Loucy (cell line): ENCODE measurements around the gene BPIFB1.

ENCODE experiments used
- H2AFZ ChIP-seq: fragments of 200-600 bp; sonication (generic); 2 replicates; pipeline ENCODE4 v1.6.0; 2016; ENCODE audit warnings: antibody characterized with exemption, mild to moderate bottlenecking, low read length, moderate library complexity
- H3F3A ChIP-seq: fragments of 200-600 bp; 2 replicates; pipeline ENCODE4 v1.6.0; 2016; ENCODE audit warnings: antibody characterized with exemption, low read depth, mild to moderate bottlenecking
- H3K27me3 ChIP-seq: fragments of 200-600 bp; sonication (generic); 2 replicates; pipeline ENCODE4 v1.6.1; 2014; ENCODE audit warnings: low read length, mild to moderate bottlenecking; ENCODE audit not compliant: insufficient read depth, poor library complexity, severe bottlenecking
- H3K36me3 ChIP-seq: fragments of 200-600 bp; sonication (generic); 2 replicates; pipeline ENCODE4 v1.6.1; 2016; ENCODE audit warnings: low read length; ENCODE audit not compliant: insufficient read depth
- H3K4me1 ChIP-seq: fragments of 200-600 bp; sonication (generic); 2 replicates; pipeline ENCODE4 v1.5.1; 2014; ENCODE audit warnings: low read length, mild to moderate bottlenecking; ENCODE audit not compliant: insufficient read depth, poor library complexity, severe bottlenecking
- H3K4me2 ChIP-seq: fragments of 200-600 bp; sonication (generic); 2 replicates; pipeline ENCODE4 v1.6.0; 2014; ENCODE audit warnings: antibody characterized with exemption, low read length, low read depth, mild to moderate bottlenecking; ENCODE audit not compliant: poor library complexity, severe bottlenecking
- H3K4me3 ChIP-seq: fragments of 200-600 bp; sonication (generic); 2 replicates; pipeline ENCODE4 v1.5.1; 2014; ENCODE audit warnings: low read length, mild to moderate bottlenecking, mixed read lengths; ENCODE audit not compliant: poor library complexity, severe bottlenecking
- H3K79me2 ChIP-seq: fragments of 200-600 bp; sonication (generic); 2 replicates; pipeline ENCODE4 v1.6.1; 2014; ENCODE audit warnings: low read length; ENCODE audit not compliant: insufficient read depth
- H3K9ac ChIP-seq: fragments of 200-600 bp; sonication (generic); 2 replicates; pipeline ENCODE4 v1.6.0; 2014; ENCODE audit warnings: mild to moderate bottlenecking, low read depth, low read length, moderate library complexity; ENCODE audit not compliant: poor library complexity, severe bottlenecking
- H3K9me2 ChIP-seq: fragments of 200-600 bp; sonication (generic); replicated peaks from 2 replicates; pipeline ENCODE4 v1.6.1; 2016; ENCODE audit warnings: low read depth, low read length, mixed read lengths
- H3K9me3 ChIP-seq: fragments of 200-600 bp; sonication (generic); 2 replicates; pipeline ENCODE4 v1.6.1; 2014; ENCODE audit warnings: mild to moderate bottlenecking, antibody characterized with exemption, low read length, low read depth; ENCODE audit not compliant: insufficient read depth
- H4K20me1 ChIP-seq: fragments of 200-600 bp; sonication (generic); 2 replicates; pipeline ENCODE4 v1.6.0; 2014; ENCODE audit warnings: antibody characterized with exemption, low read length, mild to moderate bottlenecking; ENCODE audit not compliant: insufficient read depth, poor library complexity, severe bottlenecking
- EZH2phosphoT487 ChIP-seq: fragments of 200-600 bp; IDR thresholded peaks from 2 replicates; pipeline ENCODE4 v1.6.1; 2018; ENCODE audit warnings: antibody characterized with exemption, mild to moderate bottlenecking, moderate library complexity, borderline replicate concordance
- TF ChIP-seq, protein P1 (sequence below): fragments of 200-600 bp; sonication (generic); conservative IDR thresholded peaks from 2 replicates; pipeline ENCODE4 v1.5.1; 2014; ENCODE audit warnings: mild to moderate bottlenecking, antibody characterized with exemption, low read length

The BPIFB1 gene

DNA sequence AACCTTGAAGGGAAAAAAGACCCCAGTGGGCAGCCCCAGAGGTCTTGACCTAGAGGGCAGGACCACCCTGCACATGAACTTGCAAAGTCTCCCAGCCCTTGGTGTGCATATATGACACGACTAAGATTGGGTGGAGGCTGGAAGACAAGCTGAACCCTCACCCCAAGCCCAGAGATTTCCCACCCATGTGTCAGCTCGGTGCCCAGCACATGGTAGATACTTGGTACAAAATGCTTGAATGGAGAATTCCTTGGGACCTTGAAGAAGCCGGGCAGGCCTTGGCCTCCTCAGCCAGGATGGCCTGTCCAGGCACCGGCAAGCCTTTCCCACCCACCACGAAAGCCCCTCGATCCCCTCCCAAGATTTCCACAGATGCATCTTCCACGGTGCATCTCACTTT, 50.6 kb downstream of the BPIFB1 start:
- H3K9ac ChIP-seq = no peak overlapping the region
- no peak overlapping the region for H3K4me3 ChIP-seq
- no peaks in the 10 kb centered on the region for H3K9me3 ChIP-seq
- no peaks in the 10 kb centered on the region for H3K4me1 ChIP-seq
- no peaks in the 10 kb centered on the region for H3K79me2 ChIP-seq
- no peak overlapping the region for H3K4me2 ChIP-seq
- H2AFZ ChIP-seq = no peak overlapping the region
- no peaks in the 10 kb centered on the region for H3K36me3 ChIP-seq
- TF ChIP-seq EZH2phosphoT487 = no peak
- TF ChIP-seq, protein P1, sequence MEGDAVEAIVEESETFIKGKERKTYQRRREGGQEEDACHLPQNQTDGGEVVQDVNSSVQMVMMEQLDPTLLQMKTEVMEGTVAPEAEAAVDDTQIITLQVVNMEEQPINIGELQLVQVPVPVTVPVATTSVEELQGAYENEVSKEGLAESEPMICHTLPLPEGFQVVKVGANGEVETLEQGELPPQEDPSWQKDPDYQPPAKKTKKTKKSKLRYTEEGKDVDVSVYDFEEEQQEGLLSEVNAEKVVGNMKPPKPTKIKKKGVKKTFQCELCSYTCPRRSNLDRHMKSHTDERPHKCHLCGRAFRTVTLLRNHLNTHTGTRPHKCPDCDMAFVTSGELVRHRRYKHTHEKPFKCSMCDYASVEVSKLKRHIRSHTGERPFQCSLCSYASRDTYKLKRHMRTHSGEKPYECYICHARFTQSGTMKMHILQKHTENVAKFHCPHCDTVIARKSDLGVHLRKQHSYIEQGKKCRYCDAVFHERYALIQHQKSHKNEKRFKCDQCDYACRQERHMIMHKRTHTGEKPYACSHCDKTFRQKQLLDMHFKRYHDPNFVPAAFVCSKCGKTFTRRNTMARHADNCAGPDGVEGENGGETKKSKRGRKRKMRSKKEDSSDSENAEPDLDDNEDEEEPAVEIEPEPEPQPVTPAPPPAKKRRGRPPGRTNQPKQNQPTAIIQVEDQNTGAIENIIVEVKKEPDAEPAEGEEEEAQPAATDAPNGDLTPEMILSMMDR = no peak
- no peaks in the 10 kb centered on the region for H4K20me1 ChIP-seq
- no peaks in the 10 kb centered on the region for H3K27me3 ChIP-seq
- H3F3A ChIP-seq = no peaks in the 10 kb centered on the region
- no peaks in the 10 kb centered on the region for H3K9me2 ChIP-seq

DNA sequence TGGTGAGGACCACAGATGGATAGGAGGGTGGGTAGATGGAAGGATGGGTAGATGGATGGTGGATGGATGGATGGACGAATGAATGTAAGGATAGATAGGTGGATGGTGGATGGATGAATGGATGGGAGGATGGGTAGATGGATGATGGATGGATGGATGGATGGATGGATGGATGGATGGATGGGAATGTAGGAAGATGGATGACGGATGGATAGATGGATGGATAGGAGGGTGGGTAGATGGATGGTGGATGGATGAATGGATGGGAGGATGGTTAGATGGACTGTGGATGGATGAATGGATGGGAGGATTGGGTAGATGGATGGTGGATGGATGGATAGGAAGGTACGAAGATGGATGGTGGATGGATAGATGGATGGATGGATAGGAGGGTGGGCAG, 51.1 kb downstream of the BPIFB1 start:
- Histone ChIP-seq H3K79me2 (no peaks in the 10 kb centered on the region), H3K36me3 (no peaks in the 10 kb centered on the region), H3K9ac (no peak overlapping the region), H3F3A (no peaks in the 10 kb centered on the region), H3K27me3 (no peaks in the 10 kb centered on the region), H3K4me3 (no peak overlapping the region), H3K9me3 (no peaks in the 10 kb centered on the region), H3K4me1 (no peaks in the 10 kb centered on the region), H3K9me2 (no peaks in the 10 kb centered on the region), H3K4me2 (no peak overlapping the region), H2AFZ (no peak overlapping the region), H4K20me1 (no peaks in the 10 kb centered on the region)
- TF ChIP-seq EZH2phosphoT487 = no peak
- TF ChIP-seq, protein P1 = no peak

DNA sequence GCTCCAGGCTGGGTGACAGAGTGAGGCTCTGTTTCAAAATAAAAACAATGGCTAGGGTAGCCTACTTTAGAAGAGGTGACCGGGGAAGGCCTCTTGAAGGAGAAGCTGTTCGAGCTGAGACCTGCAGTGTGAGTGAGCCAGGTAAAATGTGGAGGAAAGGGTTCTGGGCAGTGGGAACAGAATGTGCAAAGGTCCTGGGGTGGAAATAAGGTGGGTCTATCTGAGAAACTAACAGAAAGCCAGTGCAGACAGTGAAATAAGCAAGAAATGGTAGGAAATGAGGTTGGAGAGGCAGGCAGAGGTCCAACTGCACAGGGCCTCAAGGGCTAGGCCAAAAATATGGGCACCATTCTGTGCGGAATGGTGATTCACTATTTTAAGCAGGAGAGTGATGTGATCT, 53.4 kb downstream of the BPIFB1 start:
- H4K20me1 ChIP-seq = no peaks in the 10 kb centered on the region
- H3K9ac ChIP-seq = no peak overlapping the region
- H3K4me3 ChIP-seq = no peak overlapping the region
- H3K36me3 ChIP-seq = no peaks in the 10 kb centered on the region
- H3K4me1 ChIP-seq = no peaks in the 10 kb centered on the region
- H3K9me3 ChIP-seq = no peaks in the 10 kb centered on the region
- no peak overlapping the region for H3K4me2 ChIP-seq
- TF ChIP-seq, protein P1 = no peak
- TF ChIP-seq EZH2phosphoT487 = no peak
- H3F3A ChIP-seq = no peaks in the 10 kb centered on the region
- no peaks in the 10 kb centered on the region for H3K79me2 ChIP-seq
- H3K27me3 ChIP-seq = no peaks in the 10 kb centered on the region
- no peak overlapping the region for H2AFZ ChIP-seq
- no peaks in the 10 kb centered on the region for H3K9me2 ChIP-seq
